ENCODE measurements around the gene RARG. TPM values are rescaled to one million over a fixed set of nuclear protein-coding genes. Genes with fewer than 3 reads are reported as not detected.
A peak's percentile ranks its signal among the peaks of the same experiment; 100 is the strongest.

The RARG gene
- total and polyA plus RNA-seq, 2 of the 8 experiments (the other 6 are each of a cell fraction or from before 2014, with no cell fraction given): 68.6 to 68.9 TPM

DNA sequence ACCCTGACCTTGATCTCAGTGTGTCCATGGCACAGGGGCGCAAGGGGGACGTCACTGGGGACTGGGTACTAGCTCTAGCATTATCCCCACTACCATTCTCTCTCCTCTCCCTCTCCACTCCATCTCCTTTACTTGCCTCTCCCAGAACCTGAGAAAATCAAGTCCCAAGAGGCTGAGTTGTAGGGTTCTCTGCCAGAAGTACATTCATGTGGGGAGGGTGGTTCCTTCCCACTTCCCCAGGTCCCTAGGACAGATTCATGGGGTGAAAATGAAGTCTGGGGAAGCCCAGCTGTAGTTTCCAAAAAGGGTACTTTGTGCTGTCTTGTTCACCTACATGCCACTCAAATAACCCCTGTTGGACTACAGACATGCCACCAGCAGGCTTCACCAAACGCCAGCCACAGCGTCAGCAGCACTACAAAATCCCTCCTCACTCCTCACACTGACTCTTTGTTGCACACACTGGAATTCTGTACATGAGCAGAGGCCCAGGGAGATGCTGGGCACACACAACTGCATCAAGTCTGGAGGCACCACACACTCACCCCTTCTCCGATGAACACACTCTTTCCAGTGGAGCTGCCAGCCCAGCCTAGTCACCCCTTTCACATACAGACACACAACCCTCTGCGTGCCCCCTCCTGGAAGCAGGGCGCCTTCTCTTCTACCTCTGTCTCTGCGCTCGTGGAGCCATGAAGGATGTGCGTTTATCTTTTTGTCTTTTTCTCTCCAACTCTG lies 6.9 kb downstream of the RARG start:
- Histone ChIP-seq H4K20me1 (replicated peaks in 1 of 2; ENCODE audit: control insufficient read depth in 1 of 2, insufficient read depth in 2 of 2, low read length in 2 of 2) (no peaks in the 10 kb centered on the region), H3K79me1 (ENCODE audit: low read depth, low read length) (no peaks in the 10 kb centered on the region), H3K23me2 (ENCODE audit: low read depth, low read length) (peaks cover 15% of the 10 kb centered on the region), H3K79me2 (ENCODE audit: control insufficient read depth in 1 of 2, insufficient read depth in 2 of 2, low read length in 2 of 2) (peaks cover 0 to 4% of the 10 kb centered on the region in 2 experiments; a peak in 1 of 4 replicates), H2AK5ac (ENCODE audit: low read depth, low read length) (peak overlapping the region; percentile 94), H3K18ac (ENCODE audit: extremely low read depth, low read length) (peak overlapping the region; percentile 98), H4K91ac (replicated peaks; ENCODE audit: insufficient read length, low read length) (peak overlapping the region; percentile 98), H2BK5ac (ENCODE audit: low read depth, low read length) (peak overlapping the region; percentile 91), H2BK120ac (replicated peaks; ENCODE audit: low read depth, low read length) (peak overlapping the region; percentile 70), H2AFZ (ENCODE audit: low read length) (no peak overlapping the region), H3K4ac (replicated peaks; ENCODE audit: insufficient read length, low read depth, low read length) (peak overlapping the region; percentile 80), H3K4me2 (ENCODE audit: insufficient read depth in 1 of 2, low read depth in 2 of 2, low read length in 2 of 2) (peak overlapping the region; percentile 42 to 100; a peak in 3 of 4 replicates), H3K9ac (replicated peaks in 1 of 4; ENCODE audit: extremely low read depth in 1 of 4, low read depth in 3 of 4, low read length in 3 of 4) (no peak overlapping the region; a peak in 1 of 7 replicates), H3K4me3 (ENCODE audit: extremely low read depth in 1 of 4, insufficient read depth in 2 of 4, low read depth in 3 of 4, low read length in 4 of 4) (peak overlapping the region in 1 of 4 experiments; percentile 23; a peak in 1 of 8 replicates), H3K27me3 (replicated peaks in 1 of 4; ENCODE audit: control insufficient read depth in 3 of 4, extremely low read depth in 1 of 4, insufficient read depth in 3 of 4, low read length in 3 of 4) (no peaks in the 10 kb centered on the region), H3K9me3 (ENCODE audit: insufficient read depth in 2 of 2, low read depth in 1 of 2, low read length in 1 of 2) (no peaks in the 10 kb centered on the region), H3K4me1 (replicated peaks in 1 of 4; ENCODE audit: control insufficient read depth in 3 of 4, insufficient read depth in 4 of 4, low read length in 3 of 4) (peaks cover 33 to 52% (median 35%) of the 10 kb centered on the region in 4 experiments), H3K27ac (ENCODE audit: low read depth, low read length) (no peak overlapping the region), H4K5ac (ENCODE audit: insufficient read length, low read depth, low read length) (peak overlapping the region; percentile 80), H2BK15ac (ENCODE audit: low read length) (peak overlapping the region; percentile 97; the same call in 1 of the 2 replicates), H2BK12ac (ENCODE audit: low read depth, low read length) (peak overlapping the region; percentile 99; the same call in 1 of the 2 replicates), H3K56ac (replicated peaks; ENCODE audit: insufficient read length, low read depth, low read length) (no peak overlapping the region), H3K36me3 (ENCODE audit: control insufficient read depth in 2 of 4, insufficient read depth in 4 of 4, low read length in 3 of 4) (no peaks in the 10 kb centered on the region; a peak in 1 of 8 replicates), H3K14ac (ENCODE audit: insufficient read length) (no peak overlapping the region), H3K23ac (ENCODE audit: insufficient read length) (no peak overlapping the region), H4K8ac (ENCODE audit: extremely low read depth, insufficient read depth, low read length) (peak overlapping the region; percentile 47; the same call in 1 of the 2 replicates), H2BK20ac (ENCODE audit: low read length) (peak overlapping the region; percentile 98)
- no peak for FAIRE-seq
- TF ChIP-seq, protein P1, sequence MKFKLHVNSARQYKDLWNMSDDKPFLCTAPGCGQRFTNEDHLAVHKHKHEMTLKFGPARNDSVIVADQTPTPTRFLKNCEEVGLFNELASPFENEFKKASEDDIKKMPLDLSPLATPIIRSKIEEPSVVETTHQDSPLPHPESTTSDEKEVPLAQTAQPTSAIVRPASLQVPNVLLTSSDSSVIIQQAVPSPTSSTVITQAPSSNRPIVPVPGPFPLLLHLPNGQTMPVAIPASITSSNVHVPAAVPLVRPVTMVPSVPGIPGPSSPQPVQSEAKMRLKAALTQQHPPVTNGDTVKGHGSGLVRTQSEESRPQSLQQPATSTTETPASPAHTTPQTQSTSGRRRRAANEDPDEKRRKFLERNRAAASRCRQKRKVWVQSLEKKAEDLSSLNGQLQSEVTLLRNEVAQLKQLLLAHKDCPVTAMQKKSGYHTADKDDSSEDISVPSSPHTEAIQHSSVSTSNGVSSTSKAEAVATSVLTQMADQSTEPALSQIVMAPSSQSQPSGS (IDR thresholded peaks at IDR 0.05; ENCODE audit: low read length): no peak
- no peak for TF ChIP-seq SIN3A (conservative IDR thresholded peaks at IDR 0.05 in 1 of 2, IDR thresholded peaks at IDR 0.05 in 1 of 2; ENCODE audit: low read depth in 1 of 2, low read length in 2 of 2)
- TF ChIP-seq SP4 (IDR thresholded peaks at IDR 0.05; ENCODE audit: low read length): no peak
- TF ChIP-seq POLR2A (IDR thresholded peaks at IDR 0.05; ENCODE audit: control extremely low read depth in 1 of 2, low read depth in 2 of 2, low read length in 2 of 2): no peak
- TF ChIP-seq NRF1 (IDR thresholded peaks at IDR 0.05; ENCODE audit: low read depth, low read length): no peak
- no peak for TF ChIP-seq RFX5 (IDR thresholded peaks at IDR 0.05; ENCODE audit: borderline replicate concordance, low read depth, low read length)
- 78% methylated on average over 10 of the region's 10 CpGs; no CpG with 5 or more reads in 1 of the 2 experiments for WGBS, 2 experiments (ENCODE audit: extremely low coverage in 1 of 2, insufficient coverage in 1 of 2, insufficient read length in 1 of 2, insufficient replicate concordance in 2 of 2, low coverage in 1 of 2, low lambda C conversion rate in 2 of 2, missing lambda C conversion rate in 1 of 2)
- DNase-seq (ENCODE audit: low read depth in 1 of 2, low spot score in 2 of 2): no peak
- ChIA-PET POLR2A (ENCODE audit: partially characterized antibody) (interaction anchor here (1.0 to 13.6 kb wide), 6 partner anchors 4 to 66 kb away, joined by 3 to 151 read pairs (median 6); partner anchors contain the start of gene RARG), CTCF (ENCODE audit: partially characterized antibody) (interaction anchor here (0.6 to 21.6 kb wide), 13 partner anchors 9 to 79 kb away, joined by 3 to 654 read pairs (median 5); partner anchors contain the start of gene ESPL1)
